GM12801 (cell line): ENCODE results near the gene WIPF3.

ENCODE experiments used
- TF ChIP-seq, protein P1 (sequence below): IDR thresholded peaks from one replicate; pipeline ENCODE4 v1.5.1; 2011; ENCODE audit warnings: control low read depth; ENCODE audit not compliant: insufficient read length; ENCODE audit errors: extremely low read depth

WIPF3 gene

DNA sequence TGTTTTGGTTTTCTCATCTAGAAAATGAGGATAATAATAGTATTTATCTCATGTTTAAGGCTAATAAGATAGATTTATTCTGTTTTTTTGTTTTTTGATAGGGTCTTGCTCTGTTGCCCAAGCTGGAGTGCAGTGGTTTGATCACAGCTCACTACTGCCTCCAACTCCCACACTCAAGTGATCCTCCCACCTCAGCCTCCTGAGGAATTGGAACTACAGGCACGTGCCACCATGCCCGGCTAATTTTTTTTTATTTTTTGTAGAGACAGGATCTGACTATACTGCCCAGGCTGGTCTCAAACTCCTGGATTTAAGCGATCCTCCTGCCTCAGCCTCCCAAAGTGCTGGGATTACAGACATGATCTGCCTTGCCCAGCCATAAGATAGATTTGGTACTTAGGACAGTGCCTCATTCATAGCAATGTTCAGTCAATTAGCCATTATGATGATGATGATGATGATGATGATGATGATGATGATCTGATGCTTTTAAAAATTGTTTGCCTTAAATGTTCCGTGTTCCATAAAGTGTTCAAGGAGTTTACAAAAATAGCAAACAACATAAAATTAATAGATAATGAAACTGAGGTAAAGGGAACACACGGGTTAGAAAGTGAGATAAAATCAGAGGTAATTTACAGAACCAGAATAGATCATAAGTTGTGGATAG, 4.6 kb downstream of the WIPF3 start:
- TF ChIP-seq, protein P1, sequence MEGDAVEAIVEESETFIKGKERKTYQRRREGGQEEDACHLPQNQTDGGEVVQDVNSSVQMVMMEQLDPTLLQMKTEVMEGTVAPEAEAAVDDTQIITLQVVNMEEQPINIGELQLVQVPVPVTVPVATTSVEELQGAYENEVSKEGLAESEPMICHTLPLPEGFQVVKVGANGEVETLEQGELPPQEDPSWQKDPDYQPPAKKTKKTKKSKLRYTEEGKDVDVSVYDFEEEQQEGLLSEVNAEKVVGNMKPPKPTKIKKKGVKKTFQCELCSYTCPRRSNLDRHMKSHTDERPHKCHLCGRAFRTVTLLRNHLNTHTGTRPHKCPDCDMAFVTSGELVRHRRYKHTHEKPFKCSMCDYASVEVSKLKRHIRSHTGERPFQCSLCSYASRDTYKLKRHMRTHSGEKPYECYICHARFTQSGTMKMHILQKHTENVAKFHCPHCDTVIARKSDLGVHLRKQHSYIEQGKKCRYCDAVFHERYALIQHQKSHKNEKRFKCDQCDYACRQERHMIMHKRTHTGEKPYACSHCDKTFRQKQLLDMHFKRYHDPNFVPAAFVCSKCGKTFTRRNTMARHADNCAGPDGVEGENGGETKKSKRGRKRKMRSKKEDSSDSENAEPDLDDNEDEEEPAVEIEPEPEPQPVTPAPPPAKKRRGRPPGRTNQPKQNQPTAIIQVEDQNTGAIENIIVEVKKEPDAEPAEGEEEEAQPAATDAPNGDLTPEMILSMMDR: no peak

DNA sequence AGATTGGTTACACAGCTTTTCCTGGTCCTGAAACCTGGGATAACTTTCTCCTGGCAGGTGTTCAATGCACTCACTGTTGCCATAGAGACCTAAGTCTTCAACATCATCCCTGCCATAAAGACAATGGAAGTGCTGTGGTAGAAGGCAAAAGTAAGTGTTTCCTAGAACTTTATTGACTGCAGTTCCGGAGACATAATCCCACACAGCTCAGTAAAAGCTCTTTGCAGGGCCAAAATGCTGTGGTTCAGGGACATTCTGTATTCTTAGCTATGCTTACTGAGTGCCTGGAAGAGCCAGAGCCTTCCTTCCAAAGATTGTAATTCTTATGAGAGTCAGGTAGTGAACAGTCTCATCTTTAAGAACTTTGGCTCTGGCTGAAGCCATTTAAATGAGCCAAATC, 5.3 kb downstream of the WIPF3 start:
- TF ChIP-seq, protein P1: no peak

DNA sequence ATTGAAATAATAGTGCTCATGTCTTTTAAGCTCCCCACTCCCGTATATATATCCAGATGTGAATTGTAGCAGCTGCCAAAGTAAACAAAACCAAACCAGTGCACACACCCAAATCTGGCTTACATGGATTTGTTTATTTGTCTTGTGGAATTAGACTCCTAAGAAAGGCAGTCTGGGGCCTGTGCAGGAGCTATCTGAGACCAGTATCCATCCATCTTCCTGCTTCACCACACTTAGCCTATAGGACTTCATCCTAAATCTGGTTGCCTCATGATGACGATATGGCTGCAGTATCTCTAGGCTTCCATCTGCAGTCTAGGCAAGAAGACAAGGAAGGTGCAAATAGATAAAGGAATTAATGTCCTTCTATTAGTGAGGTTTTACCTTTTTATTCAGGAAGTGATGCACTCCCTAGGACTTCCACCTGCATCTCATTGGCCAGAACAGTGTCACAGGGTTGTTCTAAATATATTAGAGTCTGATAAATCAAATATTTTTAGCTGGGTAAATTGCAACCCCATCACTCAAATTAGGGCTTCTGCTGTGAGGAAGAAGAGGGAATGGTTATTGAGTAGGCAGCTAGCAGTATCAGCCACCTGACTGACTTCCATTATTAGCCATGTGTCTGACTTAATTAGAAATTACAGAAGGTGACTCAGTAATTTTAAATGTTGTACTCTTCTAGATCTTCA, 6.0 kb downstream of the WIPF3 start:
- TF ChIP-seq, protein P1: no peak

DNA sequence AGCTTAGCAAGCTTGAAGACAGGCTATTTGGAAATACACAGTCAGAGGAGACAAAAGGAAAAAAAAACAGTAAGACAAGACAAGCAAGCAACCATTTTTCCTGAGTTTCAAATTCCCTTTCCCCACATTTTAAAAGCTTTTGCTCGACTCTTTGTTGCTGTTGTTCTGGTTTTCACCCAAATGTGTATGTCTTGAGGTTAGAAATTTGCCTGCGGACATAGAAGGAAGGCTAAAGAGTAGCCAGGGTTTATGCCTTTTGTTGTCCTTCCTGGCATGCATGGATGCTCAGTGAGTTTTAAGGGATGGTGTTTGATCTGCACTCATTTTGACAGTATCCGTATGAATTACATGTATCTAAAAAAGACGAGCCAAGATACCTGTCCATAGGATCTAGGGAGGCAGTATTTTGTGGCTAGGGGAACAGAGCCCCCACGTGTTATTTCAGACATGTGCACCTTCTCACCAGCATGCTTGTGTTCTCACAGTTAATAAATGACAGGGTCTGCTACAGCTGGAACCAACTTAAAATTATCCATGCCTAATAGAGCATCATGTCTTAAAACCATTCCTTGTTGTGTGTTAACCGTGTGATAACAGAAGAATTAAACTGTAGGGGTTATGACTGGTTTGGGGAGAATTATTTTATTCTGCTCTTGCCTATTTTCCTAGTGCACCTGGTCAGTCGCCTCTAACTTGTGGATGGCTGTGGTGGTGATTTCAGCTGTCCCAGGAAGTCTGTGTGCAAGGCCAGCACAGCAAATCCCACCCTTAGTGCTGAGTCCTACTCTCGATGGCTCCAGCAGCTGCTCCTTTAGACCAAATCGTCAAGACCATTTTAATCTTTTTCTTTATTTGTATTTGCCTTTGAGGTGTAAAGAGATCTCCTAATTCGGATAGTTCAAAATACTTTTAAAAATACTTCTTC, 9.1 kb downstream of the WIPF3 start:
- TF ChIP-seq, protein P1: no peak

DNA sequence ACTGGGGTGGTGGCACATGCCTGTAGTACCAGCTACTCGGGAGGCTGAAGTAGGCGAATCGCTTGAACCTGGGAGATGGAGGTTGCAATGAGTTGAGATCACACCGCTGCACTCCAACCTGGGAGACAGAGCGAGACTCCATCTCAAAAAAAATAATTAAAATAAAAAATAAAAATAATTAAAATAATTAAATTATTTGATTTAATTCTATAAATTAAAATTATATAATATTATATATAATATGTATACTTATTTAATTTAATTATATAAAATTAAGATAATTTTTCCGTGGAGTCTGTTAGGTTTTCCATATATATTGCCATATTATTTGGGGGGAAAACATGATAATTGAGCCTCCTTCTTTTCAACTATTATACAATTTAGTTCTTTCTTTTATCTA, 12.0 kb downstream of the WIPF3 start:
- TF ChIP-seq, protein P1: no peak

DNA sequence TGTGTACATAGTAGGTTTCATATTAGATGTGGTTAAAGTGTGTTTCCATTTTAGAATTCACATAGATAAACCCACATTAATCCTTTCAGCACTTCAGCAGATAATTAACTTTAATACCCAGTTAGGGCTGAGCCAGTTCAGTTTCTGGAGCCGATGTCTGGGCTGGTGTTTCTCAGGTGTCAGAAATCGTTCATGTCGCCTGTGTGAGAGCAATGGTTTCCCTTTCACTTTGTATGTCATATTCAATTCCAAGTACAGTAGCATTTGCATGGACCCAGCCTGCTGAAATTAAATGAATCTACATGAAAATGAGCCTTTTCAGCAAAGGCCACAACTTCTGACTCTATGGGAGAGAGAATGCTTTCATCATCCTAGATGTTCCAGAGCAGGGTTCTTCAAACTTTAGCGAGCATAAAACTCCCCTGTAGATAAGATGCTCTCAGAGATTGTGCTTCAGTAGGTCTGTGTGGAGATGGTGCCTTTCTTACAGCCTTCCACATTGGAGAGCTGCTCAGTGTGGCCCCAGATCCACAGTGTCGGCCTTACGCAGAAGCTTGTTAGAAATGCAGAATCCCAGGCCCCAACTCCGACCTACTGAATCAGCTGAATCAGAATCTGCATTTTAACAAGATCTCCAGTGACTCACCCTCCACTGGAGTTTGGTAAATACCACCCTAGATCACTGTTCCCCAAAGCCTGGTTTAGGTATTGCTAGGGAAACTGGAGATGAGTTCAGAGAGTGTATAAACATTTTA, 19.6 kb downstream of the WIPF3 start:
- TF ChIP-seq, protein P1: no peak

DNA sequence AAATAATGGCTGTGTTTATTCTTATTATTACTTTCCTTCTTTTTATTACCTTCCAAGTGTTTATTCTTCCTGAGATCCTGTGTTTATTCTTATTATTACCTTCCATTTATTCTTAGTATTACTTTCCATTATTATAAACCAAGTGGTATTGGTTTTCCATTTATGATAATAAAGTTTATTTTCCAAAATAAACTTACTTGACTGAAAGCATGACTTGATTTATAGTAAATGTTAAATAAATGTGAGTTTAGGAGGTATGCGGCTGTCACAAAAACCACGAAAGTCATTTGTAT, 20.2 kb downstream of the WIPF3 start:
- TF ChIP-seq, protein P1: no peak
